ENCODE measurements around the gene HSD17B8. TPM values are rescaled to one million over a fixed set of nuclear protein-coding genes. Genes with fewer than 3 reads are reported as not detected.

HSD17B8 gene
- total RNA-seq, 4 donors from 2014 or later, result 30.2 to 79.4 (median 40.9) TPM

DNA sequence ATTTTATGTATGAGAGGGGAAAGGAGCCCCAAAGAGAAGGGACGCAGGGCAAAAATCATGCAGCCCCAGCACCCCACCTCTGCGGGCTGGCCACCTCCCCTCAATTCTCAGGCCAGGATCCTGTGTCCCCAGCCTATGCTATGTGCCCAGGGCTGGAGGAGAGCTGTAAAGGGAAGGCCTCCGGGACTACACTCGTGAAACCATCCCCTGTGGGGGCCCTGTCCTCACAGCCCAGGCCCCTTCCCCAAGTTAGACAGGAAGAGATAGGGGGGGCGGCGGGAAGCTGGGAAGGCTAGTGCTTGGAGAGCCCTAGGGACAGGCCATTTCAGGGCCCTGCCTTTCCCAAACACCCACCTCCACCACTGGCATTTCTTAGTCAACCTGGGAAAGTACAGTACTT, 10.8 kb upstream of the HSD17B8 start:
- TF ChIP-seq, protein P1, sequence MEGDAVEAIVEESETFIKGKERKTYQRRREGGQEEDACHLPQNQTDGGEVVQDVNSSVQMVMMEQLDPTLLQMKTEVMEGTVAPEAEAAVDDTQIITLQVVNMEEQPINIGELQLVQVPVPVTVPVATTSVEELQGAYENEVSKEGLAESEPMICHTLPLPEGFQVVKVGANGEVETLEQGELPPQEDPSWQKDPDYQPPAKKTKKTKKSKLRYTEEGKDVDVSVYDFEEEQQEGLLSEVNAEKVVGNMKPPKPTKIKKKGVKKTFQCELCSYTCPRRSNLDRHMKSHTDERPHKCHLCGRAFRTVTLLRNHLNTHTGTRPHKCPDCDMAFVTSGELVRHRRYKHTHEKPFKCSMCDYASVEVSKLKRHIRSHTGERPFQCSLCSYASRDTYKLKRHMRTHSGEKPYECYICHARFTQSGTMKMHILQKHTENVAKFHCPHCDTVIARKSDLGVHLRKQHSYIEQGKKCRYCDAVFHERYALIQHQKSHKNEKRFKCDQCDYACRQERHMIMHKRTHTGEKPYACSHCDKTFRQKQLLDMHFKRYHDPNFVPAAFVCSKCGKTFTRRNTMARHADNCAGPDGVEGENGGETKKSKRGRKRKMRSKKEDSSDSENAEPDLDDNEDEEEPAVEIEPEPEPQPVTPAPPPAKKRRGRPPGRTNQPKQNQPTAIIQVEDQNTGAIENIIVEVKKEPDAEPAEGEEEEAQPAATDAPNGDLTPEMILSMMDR (IDR thresholded peaks at IDR 0.05), result no peak
- TF ChIP-seq POLR2A (IDR thresholded peaks at IDR 0.05), result no peak
- Histone ChIP-seq H3K27ac (no peak overlapping the region), H3K4me3 (replicated peaks in 1 of 3) (no peak overlapping the region), H3K9me3 (no peaks in the 10 kb centered on the region), H3K36me3 (peaks cover 35% of the 10 kb centered on the region in 2 donors), H3K4me1 (peaks cover 14 to 44% of the 10 kb centered on the region in 2 donors), H3K27me3 (no peaks in the 10 kb centered on the region)
- no peak for DNase-seq
- 71 to 83% methylated on average over 6 of the region's 6 CpGs for WGBS, 2 donors
- intact Hi-C loops (cut with DNase I), result no loop called here

DNA sequence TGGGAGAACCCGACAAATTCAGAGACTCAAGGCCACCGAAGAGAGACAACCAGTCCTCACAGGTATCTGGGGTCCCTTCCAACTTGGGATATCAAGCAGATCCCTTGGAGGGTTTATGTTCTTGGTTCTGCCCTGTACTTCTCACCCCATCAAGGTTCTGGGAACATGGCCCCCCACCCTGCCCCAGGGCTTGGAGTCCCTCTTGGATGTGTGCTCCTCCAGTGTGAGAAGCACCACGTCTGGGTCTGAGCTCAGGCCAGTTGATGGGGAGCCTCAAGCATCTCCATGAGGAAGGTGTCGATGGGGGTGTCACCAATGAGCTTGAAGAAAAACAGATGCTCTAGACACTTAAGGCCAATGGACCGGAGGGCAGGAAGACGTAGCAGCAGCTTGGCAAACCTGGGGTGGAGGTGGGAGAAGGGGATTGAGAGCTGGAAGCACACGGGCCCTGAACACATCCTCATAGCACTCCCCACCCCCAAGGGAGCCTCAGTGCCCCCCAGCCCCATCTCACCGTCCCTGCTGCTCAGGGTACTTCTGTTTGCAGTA, 9.9 kb upstream of the HSD17B8 start:
- peaks cover 22 to 53% of the 10 kb centered on the region in 2 donors for H3K4me1 ChIP-seq
- no peak overlapping the region for H3K27ac ChIP-seq
- no peak overlapping the region for H3K4me3 ChIP-seq (replicated peaks in 1 of 3)
- intact Hi-C loops (cut with DNase I), result no loop called here
- TF ChIP-seq POLR2A (IDR thresholded peaks at IDR 0.05), result no peak
- H3K36me3 ChIP-seq, result peaks cover 35% of the 10 kb centered on the region in 2 donors
- no peak for DNase-seq
- H3K27me3 ChIP-seq, result no peaks in the 10 kb centered on the region
- WGBS, 2 donors, result 79 to 80% methylated on average over 8 of the region's 8 CpGs
- no peaks in the 10 kb centered on the region for H3K9me3 ChIP-seq

DNA sequence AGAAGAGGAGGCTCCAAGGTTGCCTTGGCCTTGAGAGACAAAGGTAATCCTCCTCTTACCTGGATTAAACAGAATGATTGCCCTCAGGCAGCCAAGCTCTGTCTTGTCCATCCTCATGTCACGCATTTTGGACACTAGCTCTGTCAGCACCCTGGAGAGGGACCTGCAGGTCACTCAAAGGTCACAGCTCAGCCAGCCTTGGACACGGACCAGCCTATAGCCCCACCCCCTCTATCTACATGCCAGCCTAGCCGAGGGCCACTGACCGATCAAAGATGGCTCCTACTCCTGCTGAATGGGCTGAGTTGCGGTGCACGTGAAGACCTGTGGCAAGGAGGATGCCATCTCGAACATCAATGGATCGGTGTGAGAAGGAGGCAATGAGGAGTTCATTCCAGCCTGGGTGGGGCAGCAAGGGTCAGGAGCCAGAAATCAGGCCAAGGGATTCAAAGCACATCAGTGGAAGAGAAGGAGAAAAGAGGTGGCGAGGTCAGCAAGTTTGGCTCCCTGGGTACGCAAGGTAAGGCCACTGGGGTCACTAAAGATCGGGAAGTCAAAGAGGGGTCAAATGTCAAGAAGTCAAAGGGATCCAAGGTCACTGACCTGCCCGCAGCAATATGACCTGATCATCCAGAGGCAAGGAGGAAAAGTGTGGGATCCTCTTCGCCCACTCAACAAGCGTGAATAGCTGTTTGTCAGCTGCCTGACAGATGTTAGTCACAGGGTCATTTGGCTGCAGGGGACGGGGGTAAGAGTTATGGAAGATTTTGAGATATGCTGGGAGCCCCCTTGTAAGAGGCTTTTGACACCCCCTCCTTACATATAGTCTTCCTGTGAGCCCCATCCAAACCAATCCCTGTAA, 8.9 kb upstream of the HSD17B8 start:
- DNase-seq, result no peak
- intact Hi-C loops (cut with DNase I), result loop anchor here (5.0 kb wide), 1 partner anchor 33 kb away; no protein-coding TSS in a partner anchor
- Histone ChIP-seq H3K27ac (no peak overlapping the region), H3K36me3 (peaks cover 35% of the 10 kb centered on the region in 2 donors), H3K4me1 (peaks cover 24 to 54% of the 10 kb centered on the region in 2 donors), H3K9me3 (no peaks in the 10 kb centered on the region), H3K4me3 (replicated peaks in 1 of 3) (no peak overlapping the region), H3K27me3 (no peaks in the 10 kb centered on the region)
- WGBS, 2 donors, result 82% methylated on average over 15 of the region's 15 CpGs
- no peak for TF ChIP-seq POLR2A (IDR thresholded peaks at IDR 0.05)
- TF ChIP-seq, protein P1 (IDR thresholded peaks at IDR 0.05), result no peak

DNA sequence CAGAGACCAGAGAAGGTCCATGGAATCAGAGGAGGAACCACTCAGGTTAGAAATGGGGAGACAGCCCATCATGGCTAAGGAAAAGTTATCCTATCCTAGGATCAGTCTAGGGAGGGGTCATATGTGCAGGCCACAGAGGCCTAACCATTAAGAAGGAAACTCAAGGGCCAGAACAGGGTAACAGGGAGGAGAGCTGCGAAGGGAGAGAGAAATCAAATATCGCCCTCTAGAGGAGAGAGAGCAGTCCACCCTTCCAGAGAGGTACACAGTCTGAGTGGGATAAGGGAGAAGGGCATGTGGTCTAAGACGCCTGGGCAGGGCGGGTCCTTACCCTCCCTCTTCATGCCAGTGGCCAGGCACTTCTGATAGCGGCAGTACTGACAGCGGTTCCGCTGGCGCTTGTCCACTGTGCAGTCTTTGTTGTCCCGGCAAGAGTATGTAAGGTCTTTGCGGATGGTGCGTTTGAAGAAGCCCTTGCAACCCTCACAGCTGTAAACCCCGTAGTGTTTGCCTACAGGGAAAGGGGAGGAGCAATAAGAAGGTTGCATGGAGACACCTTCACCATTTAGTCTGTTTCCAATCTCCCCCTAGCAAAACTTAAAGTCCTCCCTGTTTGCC, 6.9 kb upstream of the HSD17B8 start:
- WGBS, 2 donors, result 40 to 43% methylated on average over 12 of the region's 12 CpGs

More for the DNA sequence above, 6.9 kb upstream of the HSD17B8 start:
- DNase-seq, result peak; percentile 32 to 62
- H3K9me3 ChIP-seq, result no peaks in the 10 kb centered on the region
- no peaks in the 10 kb centered on the region for H3K27me3 ChIP-seq
- peaks cover 36 to 38% of the 10 kb centered on the region in 2 donors for H3K36me3 ChIP-seq
- H3K4me1 ChIP-seq, result peaks cover 28 to 49% of the 10 kb centered on the region in 2 donors
- intact Hi-C loops (cut with DNase I), result loop anchor here (5.0 kb wide), 1 partner anchor 35 kb away; no protein-coding TSS in a partner anchor
- no peak for TF ChIP-seq POLR2A (IDR thresholded peaks at IDR 0.05)
- TF ChIP-seq, protein P1 (IDR thresholded peaks at IDR 0.05), result peak in 5 of 6 experiments; percentile 41 to 68 (median 50)
- no peak overlapping the region for H3K27ac ChIP-seq
- no peak overlapping the region for H3K4me3 ChIP-seq (replicated peaks in 1 of 3)
